GM12878 (cell line): Measurements from ENCODE around the gene ITFG1. TPM values are rescaled to one million over a fixed set of nuclear protein-coding genes. Genes with fewer than 3 reads are reported as not detected.

Experiments
- ATAC-seq: fragments of 200-7000 bp; cut with Tn5 transposase; 3 replicates; pipeline ENCODE4 v1.9.1; 2020; ENCODE audit warnings: mild to moderate bottlenecking, moderate library complexity
- BruUV-seq: library from RNA; stranded (reverse); fragments of 400-500 nt; replicated peaks from 2 replicates; lab custom pipeline; 2021; lab: Mats Ljungman, UMichigan
- CTCF ChIA-PET: fragments of 300-600 bp; sonication (Branson Sonifier 250); formaldehyde crosslinking; extraction: SDS; loops from one replicate; lab custom pipeline; 2021; ENCODE audit warnings: inconsistent platforms; lab: Yijun Ruan, JAX
- POLR2A ChIA-PET: fragments of 350-600 bp; formaldehyde crosslinking; extraction: SDS; loops from one replicate; lab custom pipeline; 2021; ENCODE audit warnings: inconsistent platforms; lab: Charles Lee
- RAD21 ChIA-PET: fragments of 300-600 bp; sonication (Branson Sonifier 250); formaldehyde crosslinking; loops from one replicate; lab custom pipeline; 2023; ENCODE audit warnings: antibody characterized with exemption; ENCODE audit not compliant: unreplicated experiment; lab: Charles Lee
- SMC1A ChIA-PET: fragments of 300-600 bp; sonication (Branson Sonifier 250); formaldehyde crosslinking; loops from one replicate; lab custom pipeline; 2023; ENCODE audit not compliant: unreplicated experiment, uncharacterized antibody; lab: Charles Lee
- DNase-seq: peaks from one replicate; pipeline ENCODE4 v3.0.0-alpha.2; 2011; ENCODE audit warnings: low read depth, low spot score
- FAIRE-seq: peaks from 3 replicates; lab custom pipeline; 2011; peaks lifted over from hg19 to GRCh38; lab: Jason Lieb, UNC
- H2AFZ ChIP-seq: 2 replicates; pipeline ENCODE4 v1.6.0; 2011; ENCODE audit warnings: low read depth, low read length, control low read depth; ENCODE audit not compliant: control insufficient read depth
- H3K27ac ChIP-seq: 2 replicates; pipeline ENCODE4 v1.5.1; 2011; ENCODE audit warnings: control low read depth; ENCODE audit not compliant: control insufficient read depth, insufficient read depth
- H3K27me3 ChIP-seq, 2 experiments: replicated peaks in 1 of 2; 2 replicates each; pipeline versions ENCODE4 v1.6.0 to v1.6.1; 2011; ENCODE audit warnings: low read length in 1 of 2; ENCODE audit not compliant: control insufficient read depth in 2 of 2, insufficient read depth in 2 of 2
- H3K36me3 ChIP-seq, 2 experiments: 2 replicates each; pipeline ENCODE4 v1.5.1; 2011; ENCODE audit warnings: low read length in 1 of 2; ENCODE audit not compliant: control insufficient read depth in 2 of 2, insufficient read depth in 2 of 2
- H3K4me1 ChIP-seq: 2 replicates; pipeline ENCODE4 v1.6.1; 2011; ENCODE audit warnings: mild to moderate bottlenecking, low read length, moderate library complexity, mixed read lengths; ENCODE audit not compliant: control insufficient read depth, insufficient read depth
- H3K4me2 ChIP-seq: 2 replicates; pipeline ENCODE4 v1.6.0; 2011; ENCODE audit warnings: control low read depth; ENCODE audit not compliant: control insufficient read depth, insufficient read depth
- H3K4me3 ChIP-seq: fragments of 200-600 bp; sonication (generic); 2 replicates; pipeline ENCODE4 v1.5.1; 2016
- H3K79me2 ChIP-seq: 2 replicates; pipeline ENCODE4 v1.6.0; 2011; ENCODE audit warnings: low read length; ENCODE audit not compliant: control insufficient read depth, insufficient read depth
- H3K9ac ChIP-seq: 2 replicates; pipeline ENCODE4 v1.8.0; 2011; ENCODE audit warnings: low read length, control low read depth, mixed read lengths; ENCODE audit not compliant: control insufficient read depth, insufficient read depth
- H3K9me3 ChIP-seq: replicated peaks from 3 replicates; pipeline ENCODE4 v1.5.1; 2011; ENCODE audit warnings: mild to moderate bottlenecking, low read length; ENCODE audit not compliant: control insufficient read depth, insufficient read depth
- H4K20me1 ChIP-seq: 2 replicates; pipeline ENCODE4 v1.6.0; 2011; ENCODE audit not compliant: control insufficient read depth, insufficient read depth
- BCL11A ChIP-seq: IDR thresholded peaks from 2 replicates; pipeline ENCODE4 v1.6.1; 2011; ENCODE audit warnings: low read depth, low read length
- BHLHE40 ChIP-seq, 2 experiments: fragments of 450-650 bp in 1 of 2; IDR thresholded peaks; 2 replicates each; pipeline ENCODE4 v1.6.1; 2011 to 2017; ENCODE audit warnings: low read depth in 2 of 2, borderline replicate concordance in 1 of 2, improper control_type of control experiment in 1 of 2, low read length in 1 of 2, mild to moderate bottlenecking in 1 of 2
- CBX3 ChIP-seq: fragments of 200-600 bp; sonication (generic); IDR thresholded peaks from 2 replicates; pipeline ENCODE4 v1.6.1; 2016; ENCODE audit warnings: low read depth, borderline replicate concordance
- CEBPZ ChIP-seq: fragments of 150-350 bp; IDR thresholded peaks from 2 replicates; pipeline ENCODE4 v1.6.1; 2016; ENCODE audit warnings: low read depth, low read length
- EED ChIP-seq: sonication (generic); IDR thresholded peaks from 2 replicates; pipeline ENCODE4 v1.6.1; 2016; ENCODE audit warnings: antibody characterized with exemption, low read depth
- HDAC2 ChIP-seq: fragments of 200-600 bp; sonication (generic); IDR thresholded peaks from 2 replicates; pipeline ENCODE4 v1.6.1; 2017
- IRF4 ChIP-seq: IDR thresholded peaks from 2 replicates; pipeline ENCODE4 v1.6.1; 2011; ENCODE audit warnings: low read depth, low read length
- MXI1 ChIP-seq: fragments of 150-350 bp; IDR thresholded peaks from 2 replicates; pipeline ENCODE4 v1.6.1; 2011; ENCODE audit warnings: low read depth, mild to moderate bottlenecking, inconsistent platforms, low read length, improper control_type of control experiment
- MYB ChIP-seq: fragments of 150-350 bp; IDR thresholded peaks from 2 replicates; pipeline ENCODE4 v1.6.1; 2014; ENCODE audit warnings: mild to moderate bottlenecking, low read depth, low read length, borderline replicate concordance
- NBN ChIP-seq: fragments of 450-650 bp; IDR thresholded peaks from 2 replicates; pipeline ENCODE4 v1.6.1; 2016
- PAX8 ChIP-seq: fragments of 450-650 bp; IDR thresholded peaks from 2 replicates; pipeline ENCODE4 v1.6.1; 2017; ENCODE audit warnings: mild to moderate bottlenecking, moderate library complexity
- POLR2AphosphoS2 ChIP-seq: IDR thresholded peaks from 2 replicates; pipeline ENCODE4 v1.6.1; 2011; ENCODE audit warnings: low read depth, mild to moderate bottlenecking, low read length, improper control_type of control experiment, moderate library complexity
- POLR2AphosphoS5 ChIP-seq: IDR thresholded peaks from 2 replicates; pipeline ENCODE4 v1.6.1; 2011; ENCODE audit warnings: mild to moderate bottlenecking, low read length, inconsistent platforms
- RUNX3 ChIP-seq: IDR thresholded peaks from 2 replicates; pipeline ENCODE4 v1.6.1; 2012; ENCODE audit warnings: low read length, inconsistent platforms
- ZNF207 ChIP-seq: fragments of 450-650 bp; IDR thresholded peaks from 2 replicates; pipeline ENCODE4 v1.6.1; 2014; ENCODE audit warnings: antibody characterized with exemption, mild to moderate bottlenecking, borderline replicate concordance
- ZNF592 ChIP-seq: fragments of 450-650 bp; IDR thresholded peaks from 2 replicates; pipeline ENCODE4 v1.6.1; 2017; ENCODE audit warnings: mild to moderate bottlenecking, moderate library complexity
- ZSCAN29 ChIP-seq: fragments of 450-650 bp; IDR thresholded peaks from 2 replicates; pipeline ENCODE4 v1.6.1; 2017; ENCODE audit warnings: mild to moderate bottlenecking, moderate library complexity
- in situ Hi-C: fragments of 300-500 bp; cut with MboI; formaldehyde crosslinking; loops from 9 replicates; pipeline ENCODE4 v1.14.3; 2018; ENCODE audit warnings: mixed read lengths
- intact Hi-C: fragments of 100-400 bp; cut with micrococcal nuclease; formaldehyde crosslinking; loops from one replicate; pipeline ENCODE4 v1.14.2; 2022; ENCODE audit not compliant: unreplicated experiment
- polyA plus RNA-seq, 11 experiments: library from polyadenylated mRNA; depleted of rRNA in 4 of 11; unstranded in 6 of 11; stranded (reverse) in 5 of 11; fragments of >200 nt; fragmentation: Nextera tagmentation in 4 of 11; fragmentation: Illumina TruSeq in 1 of 11; extraction: Ambion mirVana in 4 of 11; extraction: Trizol in 1 of 11; gene quantifications; 1 replicate in 1 of 11; 2 replicates in 10 of 11; pipeline versions ENCODE4 v1.2.1 to v1.2.3, GENCODE V29; 2011 to 2016; ENCODE audit warnings: inconsistent platforms in 2 of 11, missing spikeins in 2 of 11, low read depth in 1 of 11
- total RNA-seq, 4 experiments: library from RNA; depleted of rRNA in 3 of 4; stranded (reverse); fragments of >200 nt in 3 of 4; fragmentation: Illumina TruSeq in 1 of 4; extraction: Trizol in 1 of 4; gene quantifications; 2 replicates each; pipeline versions ENCODE4 v1.2.1 to v1.2.3, GENCODE V29; 2013 to 2021
- TF ChIP-seq, protein P1 (sequence below): fragments of 450-650 bp; IDR thresholded peaks from 2 replicates; pipeline ENCODE4 v1.6.1; 2017; ENCODE audit warnings: low read depth, mild to moderate bottlenecking, moderate library complexity

The ITFG1 gene
- total and polyA plus RNA-seq, 10 of the 15 experiments (the other 5 are each of a cell fraction or from before 2014, with no cell fraction given) = 9.3 to 56.3 (median 28.6) TPM

- no peak overlapping the region for H3K9ac ChIP-seq
- H3K27ac ChIP-seq = no peak overlapping the region
- ChIA-PET POLR2A (no interaction called here), RAD21 (no interaction called here), CTCF (interaction anchor here (1.3 kb wide), 1 partner anchor 12 kb away, joined by 3 read pairs; no protein-coding TSS in a partner anchor)
- no TSS peak for BruUV-seq
- no peaks in the 10 kb centered on the region for H3K36me3 ChIP-seq
- H3K79me2 ChIP-seq = no peaks in the 10 kb centered on the region
- H4K20me1 ChIP-seq = no peaks in the 10 kb centered on the region
- no peaks in the 10 kb centered on the region for H3K4me1 ChIP-seq
- FAIRE-seq = no peak
- no peak for DNase-seq
- intact Hi-C loops = no loop called here
- H2AFZ ChIP-seq = no peak overlapping the region
- in situ Hi-C loops = no loop called here
- no peaks in the 10 kb centered on the region for H3K27me3 ChIP-seq
- no peak overlapping the region for H3K4me2 ChIP-seq
- no peaks in the 10 kb centered on the region for H3K9me3 ChIP-seq
- ATAC-seq = no peak
- no peak for TF ChIP-seq CEBPZ
- TF ChIP-seq RUNX3 = no peak
- TF ChIP-seq ZSCAN29 = no peak
- TF ChIP-seq MXI1 = no peak
- no peak for TF ChIP-seq POLR2AphosphoS2
- no peak for TF ChIP-seq POLR2AphosphoS5
- no peak for TF ChIP-seq MYB
- TF ChIP-seq HDAC2 = no peak
- TF ChIP-seq EED = no peak
- no peak for TF ChIP-seq NBN
- no peak for TF ChIP-seq IRF4
- no peak for TF ChIP-seq BHLHE40 (IDR thresholded peaks at IDR 0.05; ENCODE audit: borderline replicate concordance in 1 of 2, low read depth in 2 of 2, low read length in 1 of 2)
- no peak for TF ChIP-seq CBX3
- TF ChIP-seq ZNF592 = no peak
- no peak for TF ChIP-seq PAX8
- TF ChIP-seq, protein P1, sequence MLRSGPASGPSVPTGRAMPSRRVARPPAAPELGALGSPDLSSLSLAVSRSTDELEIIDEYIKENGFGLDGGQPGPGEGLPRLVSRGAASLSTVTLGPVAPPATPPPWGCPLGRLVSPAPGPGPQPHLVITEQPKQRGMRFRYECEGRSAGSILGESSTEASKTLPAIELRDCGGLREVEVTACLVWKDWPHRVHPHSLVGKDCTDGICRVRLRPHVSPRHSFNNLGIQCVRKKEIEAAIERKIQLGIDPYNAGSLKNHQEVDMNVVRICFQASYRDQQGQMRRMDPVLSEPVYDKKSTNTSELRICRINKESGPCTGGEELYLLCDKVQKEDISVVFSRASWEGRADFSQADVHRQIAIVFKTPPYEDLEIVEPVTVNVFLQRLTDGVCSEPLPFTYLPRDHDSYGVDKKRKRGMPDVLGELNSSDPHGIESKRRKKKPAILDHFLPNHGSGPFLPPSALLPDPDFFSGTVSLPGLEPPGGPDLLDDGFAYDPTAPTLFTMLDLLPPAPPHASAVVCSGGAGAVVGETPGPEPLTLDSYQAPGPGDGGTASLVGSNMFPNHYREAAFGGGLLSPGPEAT = no peak
- no peak for TF ChIP-seq BCL11A
- no peak for TF ChIP-seq ZNF207
- TF ChIP-seq, all 136 proteins: peak for 0
- SMC1A ChIA-PET = interaction anchor here (0.6 kb wide), 1 partner anchor 889 kb away, joined by 3 read pairs; no protein-coding TSS in a partner anchor
- H3K4me3 ChIP-seq = no peak overlapping the region
Measured at GRCh38 chr16:47241061-47241460, 219.8 kb downstream of the ITFG1 start.
